Loucy (cell line): Measurements from ENCODE around the gene MYH9.

ENCODE experiments used
- H2AFZ ChIP-seq: fragments of 200-600 bp; sonication (generic); 2 replicates; pipeline ENCODE4 v1.6.0; 2016; ENCODE audit warnings: antibody characterized with exemption, mild to moderate bottlenecking, low read length, moderate library complexity
- H3F3A ChIP-seq: fragments of 200-600 bp; 2 replicates; pipeline ENCODE4 v1.6.0; 2016; ENCODE audit warnings: antibody characterized with exemption, low read depth, mild to moderate bottlenecking
- H3K27me3 ChIP-seq: fragments of 200-600 bp; sonication (generic); 2 replicates; pipeline ENCODE4 v1.6.1; 2014; ENCODE audit warnings: low read length, mild to moderate bottlenecking; ENCODE audit not compliant: insufficient read depth, poor library complexity, severe bottlenecking
- H3K36me3 ChIP-seq: fragments of 200-600 bp; sonication (generic); 2 replicates; pipeline ENCODE4 v1.6.1; 2016; ENCODE audit warnings: low read length; ENCODE audit not compliant: insufficient read depth
- H3K4me1 ChIP-seq: fragments of 200-600 bp; sonication (generic); 2 replicates; pipeline ENCODE4 v1.5.1; 2014; ENCODE audit warnings: low read length, mild to moderate bottlenecking; ENCODE audit not compliant: insufficient read depth, poor library complexity, severe bottlenecking
- H3K4me2 ChIP-seq: fragments of 200-600 bp; sonication (generic); 2 replicates; pipeline ENCODE4 v1.6.0; 2014; ENCODE audit warnings: antibody characterized with exemption, low read length, low read depth, mild to moderate bottlenecking; ENCODE audit not compliant: poor library complexity, severe bottlenecking
- H3K4me3 ChIP-seq: fragments of 200-600 bp; sonication (generic); 2 replicates; pipeline ENCODE4 v1.5.1; 2014; ENCODE audit warnings: low read length, mild to moderate bottlenecking, mixed read lengths; ENCODE audit not compliant: poor library complexity, severe bottlenecking
- H3K79me2 ChIP-seq: fragments of 200-600 bp; sonication (generic); 2 replicates; pipeline ENCODE4 v1.6.1; 2014; ENCODE audit warnings: low read length; ENCODE audit not compliant: insufficient read depth
- H3K9ac ChIP-seq: fragments of 200-600 bp; sonication (generic); 2 replicates; pipeline ENCODE4 v1.6.0; 2014; ENCODE audit warnings: mild to moderate bottlenecking, low read depth, low read length, moderate library complexity; ENCODE audit not compliant: poor library complexity, severe bottlenecking
- H3K9me2 ChIP-seq: fragments of 200-600 bp; sonication (generic); replicated peaks from 2 replicates; pipeline ENCODE4 v1.6.1; 2016; ENCODE audit warnings: low read depth, low read length, mixed read lengths
- H3K9me3 ChIP-seq: fragments of 200-600 bp; sonication (generic); 2 replicates; pipeline ENCODE4 v1.6.1; 2014; ENCODE audit warnings: mild to moderate bottlenecking, antibody characterized with exemption, low read length, low read depth; ENCODE audit not compliant: insufficient read depth
- H4K20me1 ChIP-seq: fragments of 200-600 bp; sonication (generic); 2 replicates; pipeline ENCODE4 v1.6.0; 2014; ENCODE audit warnings: antibody characterized with exemption, low read length, mild to moderate bottlenecking; ENCODE audit not compliant: insufficient read depth, poor library complexity, severe bottlenecking
- EZH2phosphoT487 ChIP-seq: fragments of 200-600 bp; IDR thresholded peaks from 2 replicates; pipeline ENCODE4 v1.6.1; 2018; ENCODE audit warnings: antibody characterized with exemption, mild to moderate bottlenecking, moderate library complexity, borderline replicate concordance
- TF ChIP-seq, protein P1 (sequence below): fragments of 200-600 bp; sonication (generic); conservative IDR thresholded peaks from 2 replicates; pipeline ENCODE4 v1.5.1; 2014; ENCODE audit warnings: mild to moderate bottlenecking, antibody characterized with exemption, low read length

The MYH9 gene

GRCh38 chr22:36366291-36366708, 21.5 kb downstream of the MYH9 start:
- TF ChIP-seq, protein P1, sequence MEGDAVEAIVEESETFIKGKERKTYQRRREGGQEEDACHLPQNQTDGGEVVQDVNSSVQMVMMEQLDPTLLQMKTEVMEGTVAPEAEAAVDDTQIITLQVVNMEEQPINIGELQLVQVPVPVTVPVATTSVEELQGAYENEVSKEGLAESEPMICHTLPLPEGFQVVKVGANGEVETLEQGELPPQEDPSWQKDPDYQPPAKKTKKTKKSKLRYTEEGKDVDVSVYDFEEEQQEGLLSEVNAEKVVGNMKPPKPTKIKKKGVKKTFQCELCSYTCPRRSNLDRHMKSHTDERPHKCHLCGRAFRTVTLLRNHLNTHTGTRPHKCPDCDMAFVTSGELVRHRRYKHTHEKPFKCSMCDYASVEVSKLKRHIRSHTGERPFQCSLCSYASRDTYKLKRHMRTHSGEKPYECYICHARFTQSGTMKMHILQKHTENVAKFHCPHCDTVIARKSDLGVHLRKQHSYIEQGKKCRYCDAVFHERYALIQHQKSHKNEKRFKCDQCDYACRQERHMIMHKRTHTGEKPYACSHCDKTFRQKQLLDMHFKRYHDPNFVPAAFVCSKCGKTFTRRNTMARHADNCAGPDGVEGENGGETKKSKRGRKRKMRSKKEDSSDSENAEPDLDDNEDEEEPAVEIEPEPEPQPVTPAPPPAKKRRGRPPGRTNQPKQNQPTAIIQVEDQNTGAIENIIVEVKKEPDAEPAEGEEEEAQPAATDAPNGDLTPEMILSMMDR, result no peak
- no peak for TF ChIP-seq EZH2phosphoT487
- Histone ChIP-seq H3F3A (no peaks in the 10 kb centered on the region), H3K4me1 (peaks cover 63% of the 10 kb centered on the region), H3K79me2 (peaks cover 100% of the 10 kb centered on the region), H3K9me2 (no peaks in the 10 kb centered on the region), H3K9ac (no peak overlapping the region), H3K9me3 (no peaks in the 10 kb centered on the region), H3K36me3 (peaks cover 41% of the 10 kb centered on the region; the same call in 1 of the 2 replicates), H3K4me2 (no peak overlapping the region), H4K20me1 (peaks cover 99% of the 10 kb centered on the region), H3K27me3 (no peaks in the 10 kb centered on the region), H3K4me3 (no peak overlapping the region), H2AFZ (no peak overlapping the region)

DNA sequence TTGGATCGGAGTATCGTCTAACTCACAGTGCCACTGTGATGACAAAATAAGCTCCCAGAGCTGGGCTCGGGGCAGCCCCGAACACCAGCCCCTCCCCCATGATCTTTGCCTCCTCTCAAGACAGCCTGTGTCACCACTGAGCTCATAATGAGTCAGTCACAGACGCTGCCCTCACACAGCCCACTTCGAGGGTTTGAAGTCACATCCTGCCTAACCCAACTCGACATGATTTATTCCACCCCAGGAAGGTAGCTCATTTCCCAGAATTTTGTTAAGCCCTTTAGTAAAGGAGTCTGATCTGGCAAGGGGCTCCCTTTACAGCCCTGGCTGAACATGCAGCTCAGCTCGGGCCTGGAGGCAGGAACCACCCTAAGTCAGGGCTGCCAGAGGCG, 22.8 kb downstream of the MYH9 start:
- Histone ChIP-seq H3K9me3 (no peaks in the 10 kb centered on the region), H3K4me1 (peaks cover 53% of the 10 kb centered on the region), H3K4me3 (no peak overlapping the region), H2AFZ (no peak overlapping the region), H3F3A (no peaks in the 10 kb centered on the region), H3K4me2 (no peak overlapping the region), H3K9ac (no peak overlapping the region), H3K9me2 (no peaks in the 10 kb centered on the region), H3K36me3 (peaks cover 42% of the 10 kb centered on the region; the same call in 1 of the 2 replicates), H3K27me3 (no peaks in the 10 kb centered on the region), H3K79me2 (peaks cover 100% of the 10 kb centered on the region), H4K20me1 (peaks cover 97% of the 10 kb centered on the region)
- no peak for TF ChIP-seq EZH2phosphoT487
- TF ChIP-seq, protein P1, result no peak

DNA sequence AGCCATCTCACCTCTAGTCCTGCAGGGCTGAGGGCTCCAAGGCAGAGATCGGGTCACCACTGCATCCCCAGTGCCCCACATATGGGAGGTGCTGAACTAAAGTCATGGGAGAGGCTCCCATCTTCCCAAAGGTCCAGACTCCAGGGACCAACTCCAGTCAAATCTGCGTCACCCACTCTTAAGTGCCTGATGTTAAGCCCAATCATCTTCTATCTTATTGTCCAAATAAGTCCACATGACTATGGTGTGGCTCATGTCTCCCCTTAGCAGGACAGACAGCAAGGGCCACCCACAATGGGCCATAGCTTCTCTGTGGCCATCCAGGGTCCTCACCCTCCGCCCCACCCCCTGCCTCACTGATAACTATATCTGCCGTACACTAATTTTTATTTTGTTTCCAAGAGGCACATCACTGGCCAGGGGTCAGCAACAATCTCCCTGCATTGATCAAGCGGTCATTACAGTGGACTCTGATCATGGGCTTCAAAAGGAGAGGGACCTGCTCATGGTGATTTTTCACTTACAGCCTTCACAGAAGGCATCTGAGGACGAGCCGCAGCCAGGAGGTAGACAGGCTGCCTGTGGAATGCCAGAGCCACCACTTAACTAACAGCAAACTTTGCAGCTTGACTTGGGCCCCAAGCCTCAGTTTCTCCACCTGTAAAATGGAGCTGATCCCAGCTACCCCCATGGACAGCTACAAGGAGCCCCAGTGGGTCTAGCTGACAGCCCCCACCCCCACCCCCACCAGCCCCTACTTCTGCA, 23.3 kb downstream of the MYH9 start:
- Histone ChIP-seq H3K9ac (no peak overlapping the region), H3K79me2 (peaks cover 100% of the 10 kb centered on the region), H3K4me1 (peaks cover 50% of the 10 kb centered on the region), H3K9me2 (no peaks in the 10 kb centered on the region), H4K20me1 (peaks cover 95% of the 10 kb centered on the region), H3K36me3 (peaks cover 45% of the 10 kb centered on the region; the same call in 1 of the 2 replicates), H3K4me3 (no peak overlapping the region), H3K9me3 (no peaks in the 10 kb centered on the region), H3F3A (no peaks in the 10 kb centered on the region), H2AFZ (no peak overlapping the region), H3K27me3 (no peaks in the 10 kb centered on the region), H3K4me2 (no peak overlapping the region)
- no peak for TF ChIP-seq EZH2phosphoT487
- TF ChIP-seq, protein P1, result no peak
